ENCODE measurements around the gene SIL1.

DNA sequence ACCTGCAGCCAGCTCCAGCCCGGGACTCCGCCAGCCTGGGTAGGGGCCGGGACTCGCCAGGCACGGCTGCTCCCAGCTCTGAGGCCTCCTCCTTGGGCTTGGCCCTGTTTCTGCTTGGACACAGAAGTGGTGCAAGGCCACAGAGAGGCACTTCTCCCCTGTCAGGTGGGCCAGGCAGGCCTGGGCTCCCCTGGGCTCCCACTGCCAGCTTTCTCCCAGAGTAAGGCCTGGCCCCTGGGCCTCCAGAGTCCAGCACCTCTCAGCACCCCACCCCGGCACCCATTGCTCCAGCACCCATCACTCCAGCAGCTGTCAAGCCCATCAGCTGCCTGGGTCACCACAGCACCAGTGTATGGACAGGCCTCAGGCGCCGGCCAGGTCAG, 251.9 kb downstream of the SIL1 start:
- TF ChIP-seq, protein P1, sequence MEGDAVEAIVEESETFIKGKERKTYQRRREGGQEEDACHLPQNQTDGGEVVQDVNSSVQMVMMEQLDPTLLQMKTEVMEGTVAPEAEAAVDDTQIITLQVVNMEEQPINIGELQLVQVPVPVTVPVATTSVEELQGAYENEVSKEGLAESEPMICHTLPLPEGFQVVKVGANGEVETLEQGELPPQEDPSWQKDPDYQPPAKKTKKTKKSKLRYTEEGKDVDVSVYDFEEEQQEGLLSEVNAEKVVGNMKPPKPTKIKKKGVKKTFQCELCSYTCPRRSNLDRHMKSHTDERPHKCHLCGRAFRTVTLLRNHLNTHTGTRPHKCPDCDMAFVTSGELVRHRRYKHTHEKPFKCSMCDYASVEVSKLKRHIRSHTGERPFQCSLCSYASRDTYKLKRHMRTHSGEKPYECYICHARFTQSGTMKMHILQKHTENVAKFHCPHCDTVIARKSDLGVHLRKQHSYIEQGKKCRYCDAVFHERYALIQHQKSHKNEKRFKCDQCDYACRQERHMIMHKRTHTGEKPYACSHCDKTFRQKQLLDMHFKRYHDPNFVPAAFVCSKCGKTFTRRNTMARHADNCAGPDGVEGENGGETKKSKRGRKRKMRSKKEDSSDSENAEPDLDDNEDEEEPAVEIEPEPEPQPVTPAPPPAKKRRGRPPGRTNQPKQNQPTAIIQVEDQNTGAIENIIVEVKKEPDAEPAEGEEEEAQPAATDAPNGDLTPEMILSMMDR (IDR thresholded peaks at IDR 0.05), result no peak
- TF ChIP-seq EP300 (IDR thresholded peaks at IDR 0.05), result no peak
